OCI-LY7 (cell line): Measurements from ENCODE around the gene GPRC6A. TPM values are rescaled to one million over a fixed set of nuclear protein-coding genes. Genes with fewer than 3 reads are reported as not detected.

ENCODE experiments used
- BruUV-seq: library from RNA; stranded (reverse); fragments of 400-500 nt; replicated peaks from 2 replicates; lab custom pipeline; 2021; lab: Mats Ljungman, UMichigan
- CTCF ChIA-PET: fragments of 300-600 bp; sonication (Branson Sonifier 250); formaldehyde crosslinking; loops from one replicate; lab custom pipeline; 2022; ENCODE audit warnings: antibody characterized with exemption; ENCODE audit not compliant: unreplicated experiment; lab: Charles Lee
- POLR2A ChIA-PET: fragments of 300-600 bp; sonication (Branson Sonifier 250); formaldehyde crosslinking; loops from one replicate; lab custom pipeline; 2022; ENCODE audit warnings: antibody characterized with exemption; lab: Charles Lee
- DNase-seq: peaks from one replicate; pipeline ENCODE4 v3.0.0-alpha.2; 2015; ENCODE audit warnings: low spot score
- H2AFZ ChIP-seq: fragments of 200-600 bp; sonication (generic), shearing (Covaris generic); 2 replicates; pipeline ENCODE4 v1.6.1; 2014; ENCODE audit warnings: mild to moderate bottlenecking, antibody characterized with exemption, low read length, moderate library complexity
- H3K27ac ChIP-seq: fragments of 200-600 bp; sonication (generic); 2 replicates; pipeline ENCODE4 v1.5.1; 2014; ENCODE audit warnings: mixed run types, low read depth, mild to moderate bottlenecking, moderate library complexity, low read length, inconsistent platforms; ENCODE audit not compliant: poor library complexity, severe bottlenecking
- H3K36me3 ChIP-seq: fragments of 200-600 bp; sonication (generic); 2 replicates; pipeline ENCODE4 v1.6.1; 2014; ENCODE audit warnings: mild to moderate bottlenecking, antibody characterized with exemption, low read length, moderate library complexity, mixed read lengths; ENCODE audit not compliant: insufficient read depth
- H3K4me1 ChIP-seq: fragments of 200-600 bp; sonication (generic); 2 replicates; pipeline ENCODE4 v1.5.1; 2014; ENCODE audit warnings: mild to moderate bottlenecking, low read length; ENCODE audit not compliant: insufficient read depth, poor library complexity, severe bottlenecking
- H3K4me2 ChIP-seq: fragments of 200-600 bp; sonication (generic); 2 replicates; pipeline ENCODE4 v1.6.1; 2014; ENCODE audit warnings: mild to moderate bottlenecking, low read length
- H3K4me3 ChIP-seq: fragments of 200-600 bp; sonication (generic); 2 replicates; pipeline ENCODE4 v1.5.1; 2014; ENCODE audit warnings: mild to moderate bottlenecking, low read depth, low read length; ENCODE audit not compliant: poor library complexity, severe bottlenecking
- H3K79me2 ChIP-seq: fragments of 200-600 bp; sonication (generic); 2 replicates; pipeline ENCODE4 v1.6.1; 2016; ENCODE audit warnings: low read depth, mild to moderate bottlenecking, low read length, moderate library complexity, mixed read lengths; ENCODE audit not compliant: insufficient read depth
- H3K9me2 ChIP-seq: fragments of 200-600 bp; sonication (generic); 2 replicates; pipeline ENCODE4 v1.6.1; 2016; ENCODE audit warnings: mild to moderate bottlenecking, low read length, mixed read lengths; ENCODE audit not compliant: insufficient read depth
- H3K9me3 ChIP-seq: fragments of 200-600 bp; sonication (generic); 2 replicates; pipeline ENCODE4 v1.6.1; 2014; ENCODE audit warnings: mild to moderate bottlenecking, mixed run types, low read length, mixed read lengths
- H4K20me1 ChIP-seq: fragments of 200-600 bp; sonication (generic); 2 replicates; pipeline ENCODE4 v1.6.1; 2014; ENCODE audit warnings: mild to moderate bottlenecking, antibody characterized with exemption, low read length, moderate library complexity, mixed read lengths; ENCODE audit not compliant: insufficient read depth
- CTCF ChIP-seq: fragments of 200-600 bp; sonication (generic); conservative IDR thresholded peaks from 2 replicates; pipeline ENCODE4 v1.5.1; 2014; ENCODE audit warnings: mild to moderate bottlenecking, antibody characterized with exemption, low read length, moderate library complexity, mixed read lengths
- EZH2phosphoT487 ChIP-seq: fragments of 200-600 bp; sonication (generic); IDR thresholded peaks from 2 replicates; pipeline ENCODE4 v1.6.1; 2018; ENCODE audit warnings: low read depth, borderline replicate concordance, mild to moderate bottlenecking, mixed run types, antibody characterized with exemption, low read length, moderate library complexity, mixed read lengths
- intact Hi-C: fragments of 100-400 bp; cut with micrococcal nuclease; formaldehyde crosslinking; loops from one replicate; pipeline ENCODE4 v1.10.0; 2022; ENCODE audit not compliant: unreplicated experiment
- total RNA-seq, 2 experiments: library from RNA; depleted of rRNA in 1 of 2; stranded (reverse); fragments of >200 nt in 1 of 2; shearing (Covaris generic) in 1 of 2; gene quantifications; 2 replicates each; pipeline ENCODE4 v1.2.3, GENCODE V29; 2014 to 2022

GPRC6A gene
- total RNA-seq, 2 experiments from 2014 or later, result not detected

- Histone ChIP-seq H3K4me1 (no peaks in the 10 kb centered on the region), H4K20me1 (no peaks in the 10 kb centered on the region), H3K4me2 (no peak overlapping the region), H3K9me3 (no peaks in the 10 kb centered on the region), H3K36me3 (no peaks in the 10 kb centered on the region), H3K4me3 (no peak overlapping the region), H3K79me2 (no peaks in the 10 kb centered on the region), H3K9me2 (no peaks in the 10 kb centered on the region), H3K27ac (no peak overlapping the region), H2AFZ (no peak overlapping the region)
- BruUV-seq, result no TSS peak
- no peak for DNase-seq
- intact Hi-C loops, result no loop called here
- TF ChIP-seq CTCF (no peak), EZH2phosphoT487 (no peak)
- ChIA-PET CTCF (no interaction called here), POLR2A (interaction anchor here (1.8 kb wide), 1 partner anchor 9 kb away, joined by 4 read pairs; no protein-coding TSS in a partner anchor)
Observed at GRCh38 chr6:116762235-116762634, 66.6 kb downstream of the GPRC6A start.

- intact Hi-C loops, result no loop called here
- no peaks in the 10 kb centered on the region for H3K36me3 ChIP-seq
- H2AFZ ChIP-seq, result no peak overlapping the region
- no peaks in the 10 kb centered on the region for H3K9me3 ChIP-seq
- TF ChIP-seq EZH2phosphoT487 (no peak), CTCF (no peak)
- H3K4me1 ChIP-seq, result no peaks in the 10 kb centered on the region
- ChIA-PET POLR2A (interaction anchor here (1.8 kb wide), 1 partner anchor 10 kb away, joined by 4 read pairs; no protein-coding TSS in a partner anchor), CTCF (no interaction called here)
- no peak overlapping the region for H3K27ac ChIP-seq
- no peaks in the 10 kb centered on the region for H3K79me2 ChIP-seq
- H4K20me1 ChIP-seq, result no peaks in the 10 kb centered on the region
- no peak overlapping the region for H3K4me2 ChIP-seq
- no peak for DNase-seq
- no peaks in the 10 kb centered on the region for H3K9me2 ChIP-seq
- no TSS peak for BruUV-seq
- H3K4me3 ChIP-seq, result no peak overlapping the region
Observed at GRCh38 chr6:116761779-116762178, 67.1 kb downstream of the GPRC6A start.

DNA sequence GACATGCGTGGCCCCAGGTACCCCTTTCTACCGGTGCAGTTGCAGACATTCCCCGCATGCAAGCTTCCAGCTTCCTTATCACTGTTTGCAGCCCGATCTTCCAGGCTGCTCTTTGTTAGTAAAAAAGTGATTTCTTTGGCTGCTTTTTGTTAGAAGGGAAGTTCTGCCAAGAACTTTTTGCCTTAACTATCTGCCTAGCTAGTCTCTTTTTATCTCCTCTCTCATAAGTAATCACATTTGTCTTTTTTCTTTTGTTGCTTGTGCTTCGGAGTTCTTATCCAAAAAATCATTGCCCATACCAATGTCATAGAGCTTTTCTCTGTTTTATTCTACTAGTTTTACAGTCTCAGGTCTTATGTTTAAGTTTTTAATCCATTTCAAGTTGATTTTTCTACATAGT lies 83.7 kb downstream of the GPRC6A start:
- Histone ChIP-seq H3K9me3 (no peaks in the 10 kb centered on the region), H2AFZ (no peak overlapping the region), H3K4me1 (no peaks in the 10 kb centered on the region), H3K79me2 (no peaks in the 10 kb centered on the region), H4K20me1 (no peaks in the 10 kb centered on the region), H3K4me2 (no peak overlapping the region), H3K4me3 (no peak overlapping the region), H3K9me2 (no peaks in the 10 kb centered on the region), H3K27ac (no peak overlapping the region), H3K36me3 (no peaks in the 10 kb centered on the region)
- no TSS peak for BruUV-seq
- TF ChIP-seq EZH2phosphoT487 (no peak), CTCF (no peak)
- intact Hi-C loops, result no loop called here
- CTCF ChIA-PET, result no interaction called here
- POLR2A ChIA-PET, result no interaction called here
- no peak for DNase-seq

Other genes with a start within 250 kb of the GPRC6A start
- gene RSPH4A, start 212.6 kb downstream of the GPRC6A start, total RNA-seq (2014; rRNA removed; shearing (Covaris generic)), result 0.15 and 0.16 TPM in 2 replicates
- gene RSPH4A, start 212.6 kb downstream of the GPRC6A start, total RNA-seq (2022), result not detected in 2 replicates
- 17.8 and 18.0 TPM in 2 replicates for gene ZUP1, start 160.3 kb downstream of the GPRC6A start, total RNA-seq (2014; rRNA removed; shearing (Covaris generic))
- 20.9 and 26.8 TPM in 2 replicates for gene ZUP1, start 160.3 kb downstream of the GPRC6A start, total RNA-seq (2022)
- 10.3 and 12.4 TPM in 2 replicates for gene KPNA5, start 147.9 kb downstream of the GPRC6A start, total RNA-seq (2014; rRNA removed; shearing (Covaris generic))
- gene KPNA5, start 147.9 kb downstream of the GPRC6A start, total RNA-seq (2022), result 12.6 and 14.6 TPM in 2 replicates
- gene FAM162B, start 63.4 kb downstream of the GPRC6A start, total RNA-seq (2014; rRNA removed; shearing (Covaris generic)), result not detected in 2 replicates
- not detected in 2 replicates for gene FAM162B, start 63.4 kb downstream of the GPRC6A start, total RNA-seq (2022)
- not detected in 2 replicates for gene RFX6, start 48.2 kb upstream of the GPRC6A start, total RNA-seq (2014; rRNA removed; shearing (Covaris generic))
- gene RFX6, start 48.2 kb upstream of the GPRC6A start, total RNA-seq (2022), result not detected in 2 replicates